Astrocyte (in vitro differentiated cells and primary cell): ENCODE data around the gene ITPKB.

Experiments used
- CTCF ChIP-seq: IDR thresholded peaks from 2 replicates; pipeline ENCODE4 v1.5.1; 2011; ENCODE audit warnings: low read depth, mild to moderate bottlenecking, inconsistent platforms, low read length, moderate library complexity; ENCODE audit not compliant: insufficient read depth
- EZH2 ChIP-seq: IDR thresholded peaks from 2 replicates; pipeline ENCODE4 v1.6.1; 2012; ENCODE audit warnings: mild to moderate bottlenecking, low read length, inconsistent platforms; ENCODE audit not compliant: insufficient read depth

- TF ChIP-seq CTCF (no peak), EZH2 (no peak)
Observed at GRCh38 chr1:226660410-226661182, 78.5 kb downstream of the ITPKB start.
